ENCODE measurements around the gene BPNT1. TPM values are rescaled to one million over a fixed set of nuclear protein-coding genes. Genes with fewer than 3 reads are reported as not detected.

The BPNT1 gene
- total RNA-seq, 4 donors from 2014 or later: 5.2 to 27.5 (median 9.2) TPM

DNA sequence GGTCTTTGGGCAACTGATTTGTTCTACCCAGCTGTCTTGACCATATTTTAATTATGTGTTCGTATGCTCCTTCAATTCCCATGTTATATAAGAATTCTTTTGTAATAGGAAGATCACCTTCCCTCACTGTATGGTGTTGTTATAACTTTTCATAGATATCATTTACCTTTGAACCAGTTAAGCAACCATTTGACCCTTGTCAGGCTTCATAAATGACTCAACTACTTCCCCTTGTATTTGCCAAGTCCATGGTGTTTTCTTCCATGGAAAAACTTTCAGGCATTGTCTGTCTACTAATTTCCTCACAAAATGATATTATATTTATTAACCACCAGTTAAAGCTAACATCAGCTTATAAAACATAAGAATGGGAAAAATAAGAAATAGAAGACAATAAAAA lies 5.1 kb downstream of the BPNT1 start:
- TF ChIP-seq POLR2A (IDR thresholded peaks at IDR 0.05): no peak
- TF ChIP-seq, protein P1, sequence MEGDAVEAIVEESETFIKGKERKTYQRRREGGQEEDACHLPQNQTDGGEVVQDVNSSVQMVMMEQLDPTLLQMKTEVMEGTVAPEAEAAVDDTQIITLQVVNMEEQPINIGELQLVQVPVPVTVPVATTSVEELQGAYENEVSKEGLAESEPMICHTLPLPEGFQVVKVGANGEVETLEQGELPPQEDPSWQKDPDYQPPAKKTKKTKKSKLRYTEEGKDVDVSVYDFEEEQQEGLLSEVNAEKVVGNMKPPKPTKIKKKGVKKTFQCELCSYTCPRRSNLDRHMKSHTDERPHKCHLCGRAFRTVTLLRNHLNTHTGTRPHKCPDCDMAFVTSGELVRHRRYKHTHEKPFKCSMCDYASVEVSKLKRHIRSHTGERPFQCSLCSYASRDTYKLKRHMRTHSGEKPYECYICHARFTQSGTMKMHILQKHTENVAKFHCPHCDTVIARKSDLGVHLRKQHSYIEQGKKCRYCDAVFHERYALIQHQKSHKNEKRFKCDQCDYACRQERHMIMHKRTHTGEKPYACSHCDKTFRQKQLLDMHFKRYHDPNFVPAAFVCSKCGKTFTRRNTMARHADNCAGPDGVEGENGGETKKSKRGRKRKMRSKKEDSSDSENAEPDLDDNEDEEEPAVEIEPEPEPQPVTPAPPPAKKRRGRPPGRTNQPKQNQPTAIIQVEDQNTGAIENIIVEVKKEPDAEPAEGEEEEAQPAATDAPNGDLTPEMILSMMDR (IDR thresholded peaks at IDR 0.05 in 4 of 5, conservative IDR thresholded peaks at IDR 0.05 in 1 of 5): no peak
- no peak overlapping the region for H3K4me3 ChIP-seq
- intact Hi-C loops (cut with DNase I; ENCODE audit: low total_unique reads) (no loop called here), in situ Hi-C loops (cut with MboI; ENCODE audit: low sequenced_read_pairs in 4 of 4) (no loop called here)
- ATAC-seq (no peak), DNase-seq (no peak)
- no peak overlapping the region for H3K27ac ChIP-seq
- H3K4me1 ChIP-seq: peaks cover 3 to 4% of the 10 kb centered on the region in 2 donors
- no peaks in the 10 kb centered on the region for H3K36me3 ChIP-seq
- no peaks in the 10 kb centered on the region for H3K27me3 ChIP-seq
- no peaks in the 10 kb centered on the region for H3K9me3 ChIP-seq

DNA sequence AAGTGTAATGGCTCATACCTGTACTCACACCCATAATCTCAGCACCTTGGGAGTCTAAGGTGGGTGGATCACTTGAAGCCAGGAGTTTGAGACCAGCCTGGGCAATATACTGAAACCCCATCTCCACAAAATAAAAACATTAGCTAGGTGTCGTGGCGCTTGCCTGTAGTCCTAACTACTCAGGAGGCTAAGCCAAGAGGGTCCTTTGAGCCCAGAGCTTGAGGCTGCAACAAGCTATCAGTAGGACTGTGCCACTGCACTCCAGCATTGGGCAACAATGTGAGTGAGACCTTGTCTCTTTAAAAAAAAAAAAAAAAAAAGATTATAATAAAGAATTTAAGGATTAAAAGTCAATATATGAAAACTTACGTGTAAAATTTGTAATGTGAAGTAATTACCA lies 11.7 kb downstream of the BPNT1 start:
- TF ChIP-seq POLR2A (IDR thresholded peaks at IDR 0.05): no peak
- TF ChIP-seq, protein P1 (IDR thresholded peaks at IDR 0.05 in 4 of 5, conservative IDR thresholded peaks at IDR 0.05 in 1 of 5): no peak
- Histone ChIP-seq H3K4me1 (no peaks in the 10 kb centered on the region), H3K27ac (no peak overlapping the region), H3K9me3 (no peaks in the 10 kb centered on the region), H3K27me3 (no peaks in the 10 kb centered on the region), H3K4me3 (no peak overlapping the region), H3K36me3 (peaks cover 0 to 11% of the 10 kb centered on the region in 2 donors)
- DNase-seq (no peak), ATAC-seq (no peak)
- intact Hi-C loops (cut with DNase I; ENCODE audit: low total_unique reads): no loop called here
- in situ Hi-C loops (cut with MboI; ENCODE audit: low sequenced_read_pairs in 4 of 4): no loop called here

DNA sequence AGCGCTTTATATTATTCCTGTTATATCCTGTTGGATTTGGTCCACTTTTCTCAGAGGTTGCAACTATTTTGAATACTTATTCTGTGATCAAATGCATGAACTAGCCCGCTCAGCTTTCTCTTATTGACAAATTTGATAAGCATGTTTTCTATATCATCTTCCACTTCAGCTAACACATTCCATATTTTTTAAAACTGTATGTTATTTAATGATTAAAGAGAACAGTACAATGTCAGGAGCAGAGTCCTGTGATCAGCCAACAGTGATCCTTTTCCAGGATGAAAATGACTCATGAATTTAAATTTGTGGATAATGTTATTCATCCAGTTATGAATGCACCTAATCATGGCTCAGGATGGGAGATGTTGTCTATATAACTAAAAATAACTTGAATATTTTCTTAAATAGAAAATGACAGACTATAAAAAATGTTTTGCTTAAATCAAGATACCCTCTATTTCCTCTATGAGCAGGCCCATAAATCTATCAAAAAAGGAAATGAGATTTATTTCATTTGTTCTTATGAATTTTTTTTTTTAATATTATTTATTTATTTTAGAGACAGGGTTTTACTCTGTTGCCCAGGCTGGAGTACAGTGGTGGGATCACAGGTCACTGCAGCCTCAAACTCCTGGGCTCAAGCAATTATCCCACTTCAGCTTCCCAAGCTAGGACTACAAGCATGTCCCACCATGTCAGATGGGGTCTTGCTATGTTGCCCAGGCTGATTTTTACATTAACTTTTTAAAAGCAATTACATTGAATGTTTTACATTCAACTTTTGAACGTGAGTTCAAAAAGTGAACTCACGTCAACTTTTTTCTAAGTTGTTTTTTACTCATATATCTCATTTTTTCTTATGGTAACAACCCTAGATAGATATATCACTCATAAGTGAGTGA lies 12.5 kb downstream of the BPNT1 start:
- intact Hi-C loops (cut with DNase I; ENCODE audit: low total_unique reads) (no loop called here), in situ Hi-C loops (cut with MboI; ENCODE audit: low sequenced_read_pairs in 4 of 4) (no loop called here)
- Histone ChIP-seq H3K27me3 (no peaks in the 10 kb centered on the region), H3K27ac (no peak overlapping the region), H3K9me3 (no peaks in the 10 kb centered on the region), H3K4me3 (no peak overlapping the region), H3K36me3 (peaks cover 0 to 17% of the 10 kb centered on the region in 2 donors), H3K4me1 (no peaks in the 10 kb centered on the region)
- no peak for TF ChIP-seq POLR2A (IDR thresholded peaks at IDR 0.05)
- TF ChIP-seq, protein P1 (IDR thresholded peaks at IDR 0.05 in 4 of 5, conservative IDR thresholded peaks at IDR 0.05 in 1 of 5): no peak
- ATAC-seq: no peak
- no peak for DNase-seq

DNA sequence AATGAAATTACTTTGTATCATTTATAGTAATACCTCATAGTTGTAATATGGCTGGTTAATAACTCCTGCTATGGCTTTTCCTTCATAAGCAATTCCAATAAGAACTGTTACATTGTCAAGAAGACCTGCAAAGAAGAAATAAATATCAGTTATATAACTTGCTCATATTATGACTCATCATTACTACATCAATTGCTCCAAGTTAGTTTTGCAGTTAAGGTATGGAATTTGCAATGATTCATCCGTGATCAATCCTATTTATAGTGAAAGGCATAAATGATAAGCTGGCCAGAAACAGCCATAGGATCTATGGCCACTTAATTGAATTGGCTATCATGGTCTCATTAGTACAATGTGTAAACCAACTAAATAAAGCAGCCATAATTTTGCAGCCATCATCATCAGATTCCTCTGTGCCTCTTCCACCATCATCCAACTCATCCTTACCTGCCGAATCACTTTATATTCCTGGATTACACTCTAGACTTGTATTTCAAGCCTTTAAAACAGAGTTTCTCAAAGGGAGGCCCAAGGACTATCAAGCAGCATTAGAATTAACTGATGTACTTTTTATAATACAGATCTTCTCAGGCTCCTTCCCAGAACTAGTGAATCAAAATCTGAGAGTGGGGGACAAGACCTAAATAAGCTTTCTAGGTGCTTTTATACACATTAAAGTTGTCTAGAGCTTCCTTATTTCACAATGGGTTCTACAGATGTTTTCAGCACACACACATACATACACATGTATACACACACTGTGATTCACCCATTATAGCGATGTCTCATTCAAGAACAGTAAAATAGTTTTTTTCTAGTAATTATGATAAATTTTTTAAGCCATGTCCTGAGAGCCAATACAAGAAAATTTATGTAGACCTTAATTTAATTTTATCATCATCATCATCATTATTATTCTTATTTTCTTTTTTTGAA lies 22.1 kb downstream of the BPNT1 start:
- DNase-seq (no peak), ATAC-seq (no peak)
- H3K9me3 ChIP-seq: no peaks in the 10 kb centered on the region
- intact Hi-C loops (cut with DNase I; ENCODE audit: low total_unique reads) (no loop called here), in situ Hi-C loops (cut with MboI; ENCODE audit: low sequenced_read_pairs in 4 of 4) (no loop called here)
- no peaks in the 10 kb centered on the region for H3K27me3 ChIP-seq
- peaks cover 0 to 47% of the 10 kb centered on the region in 2 donors for H3K36me3 ChIP-seq
- no peak overlapping the region for H3K27ac ChIP-seq
- no peak for TF ChIP-seq POLR2A (IDR thresholded peaks at IDR 0.05)
- TF ChIP-seq, protein P1 (IDR thresholded peaks at IDR 0.05 in 4 of 5, conservative IDR thresholded peaks at IDR 0.05 in 1 of 5): no peak
- H3K4me3 ChIP-seq: no peak overlapping the region
- H3K4me1 ChIP-seq: no peaks in the 10 kb centered on the region

All from gastrocnemius medialis (tissue), 4 donors.